HCT116 (cell line): ENCODE data around the gene PLCB1. TPM values are rescaled to one million over a fixed set of nuclear protein-coding genes. Genes with fewer than 3 reads are reported as not detected.

Source experiments
- ATAC-seq: fragments of 200-7000 bp; cut with Tn5 transposase; 2 replicates; pipeline ENCODE4 v1.9.1; 2020; ENCODE audit warnings: mild to moderate bottlenecking, moderate library complexity
- BruUV-seq: library from RNA; stranded (reverse); fragments of 400-500 nt; replicated peaks from 2 replicates; lab custom pipeline; 2021; lab: Mats Ljungman, UMichigan
- CTCF ChIA-PET: fragments of 300-600 bp; sonication (Branson Sonifier 250); formaldehyde crosslinking; loops from one replicate; lab custom pipeline; 2021; ENCODE audit warnings: antibody characterized with exemption; lab: Charles Lee
- POLR2A ChIA-PET: fragments of 300-600, 350-600 bp; sonication (Branson Sonifier 250); formaldehyde crosslinking; loops from one replicate; lab custom pipeline; 2021; ENCODE audit warnings: antibody characterized with exemption; lab: Charles Lee
- RAD21 ChIA-PET, 2 experiments: fragments of 300-600 bp; sonication (Branson Sonifier 250); formaldehyde crosslinking; loops; one replicate each; lab custom pipeline; 2023; ENCODE audit warnings: low total read pairs in 2 of 2; ENCODE audit not compliant: uncharacterized antibody in 2 of 2, unreplicated experiment in 2 of 2, low non-redundant PET in 1 of 2; lab: Charles Lee
- DNase-seq: peaks from one replicate; pipeline ENCODE4 v3.0.0-alpha.2; 2010; ENCODE audit warnings: low read depth, low spot score
- H2AFZ ChIP-seq: fragments of 200-600 bp; shearing (Covaris generic), sonication (generic); 2 replicates; pipeline ENCODE4 v1.6.1; 2017; ENCODE audit warnings: low read depth, mixed run types, mixed read lengths, antibody characterized with exemption, low read length; ENCODE audit not compliant: poor library complexity, severe bottlenecking
- H3K27ac ChIP-seq: 2 replicates; pipeline ENCODE4 v1.5.1; 2012; ENCODE audit warnings: low read depth, low read length
- H3K27me3 ChIP-seq: fragments of 200-600 bp; sonication (generic); 2 replicates; pipeline ENCODE4 v1.6.1; 2016; ENCODE audit warnings: mixed run types, low read length, mixed read lengths; ENCODE audit not compliant: insufficient read depth
- H3K36me3 ChIP-seq, 2 experiments: fragments of 200-500 bp in 1 of 2; fragments of 200-600 bp in 1 of 2; sonication (Bioruptor generic) in 1 of 2; sonication (generic) in 1 of 2; 2 replicates each; pipeline versions ENCODE4 v1.5.1 to v1.6.1; 2014 to 2016; ENCODE audit warnings: low read length in 2 of 2, inconsistent platforms in 1 of 2, mixed read lengths in 1 of 2, mixed run types in 1 of 2; ENCODE audit not compliant: insufficient read depth in 2 of 2, control insufficient read depth in 1 of 2
- H3K4me1 ChIP-seq, 2 experiments: fragments of 200-600 bp in 1 of 2; sonication (generic) in 1 of 2; 2 replicates each; pipeline versions ENCODE4 v1.5.1 to v1.6.1; 2012 to 2017; ENCODE audit warnings: low read length in 2 of 2, inconsistent platforms in 1 of 2, mild to moderate bottlenecking in 1 of 2, mixed read lengths in 1 of 2, mixed run types in 1 of 2, moderate library complexity in 1 of 2; ENCODE audit not compliant: insufficient read depth in 2 of 2, control insufficient read depth in 1 of 2
- H3K4me2 ChIP-seq: fragments of 200-600 bp; sonication (generic); 2 replicates; pipeline ENCODE4 v1.6.1; 2017; ENCODE audit warnings: mixed run types, low read length, mixed read lengths
- H3K4me3 ChIP-seq, 2 experiments: fragments of 200-600 bp in 1 of 2; sonication (generic) in 1 of 2; replicated peaks in 1 of 2; 2 replicates each; pipeline ENCODE4 v1.5.1; 2011 to 2016; ENCODE audit warnings: low read length in 2 of 2, control low read depth in 1 of 2, low read depth in 1 of 2, mild to moderate bottlenecking in 1 of 2, mixed read lengths in 1 of 2, mixed run types in 1 of 2
- H3K79me2 ChIP-seq: fragments of 200-600 bp; sonication (generic); 2 replicates; pipeline ENCODE4 v1.6.1; 2017; ENCODE audit warnings: mild to moderate bottlenecking, mixed run types, low read length, moderate library complexity, mixed read lengths; ENCODE audit not compliant: insufficient read depth
- H3K9ac ChIP-seq: fragments of 200-600 bp; sonication (generic); 2 replicates; pipeline ENCODE4 v1.6.1; 2016; ENCODE audit warnings: low read length, mixed read lengths
- H3K9me2 ChIP-seq: fragments of 200-600 bp; sonication (generic), shearing (Covaris generic); 2 replicates; pipeline ENCODE4 v1.6.1; 2017; ENCODE audit warnings: mixed run types, mild to moderate bottlenecking, moderate library complexity; ENCODE audit not compliant: insufficient read depth
- H3K9me3 ChIP-seq, 2 experiments: fragments of 200-500 bp in 1 of 2; fragments of 200-600 bp in 1 of 2; sonication (Bioruptor generic) in 1 of 2; sonication (generic) in 1 of 2; 2 replicates each; pipeline ENCODE4 v1.6.1; 2014 to 2017; ENCODE audit warnings: low read length in 2 of 2, mixed read lengths in 2 of 2, inconsistent platforms in 1 of 2, low read depth in 1 of 2, mild to moderate bottlenecking in 1 of 2, mixed run types in 1 of 2, moderate library complexity in 1 of 2; ENCODE audit not compliant: control insufficient read depth in 1 of 2, insufficient read depth in 1 of 2
- H4K20me1 ChIP-seq: fragments of 200-600 bp; sonication (generic), shearing (Covaris generic); 2 replicates; pipeline ENCODE4 v1.6.1; 2017; ENCODE audit warnings: mixed run types, mild to moderate bottlenecking, moderate library complexity; ENCODE audit not compliant: insufficient read depth
- CBX3 ChIP-seq: IDR thresholded peaks from 2 replicates; pipeline ENCODE4 v1.6.1; 2012; ENCODE audit warnings: low read depth
- CEBPB ChIP-seq: IDR thresholded peaks from 2 replicates; pipeline ENCODE4 v1.6.1; 2012; ENCODE audit warnings: low read depth
- CTCF ChIP-seq, 3 experiments: fragments of 200-600 bp in 1 of 3; sonication (generic) in 1 of 3; IDR thresholded peaks in 2 of 3; conservative IDR thresholded peaks in 1 of 3; 2 replicates each; pipeline ENCODE4 v1.5.1; 2012 to 2017; ENCODE audit warnings: low read depth in 2 of 3, low read length in 2 of 3, antibody characterized with exemption in 1 of 3, borderline replicate concordance in 1 of 3, control low read depth in 1 of 3, mild to moderate bottlenecking in 1 of 3, mixed read lengths in 1 of 3, mixed run types in 1 of 3, moderate library complexity in 1 of 3; ENCODE audit not compliant: insufficient read depth in 1 of 3
- EGR1 ChIP-seq: IDR thresholded peaks from 2 replicates; pipeline ENCODE4 v1.6.1; 2012; ENCODE audit warnings: low read depth
- ELF1 ChIP-seq: IDR thresholded peaks from 2 replicates; pipeline ENCODE4 v1.6.1; 2012; ENCODE audit warnings: low read depth, borderline replicate concordance
- EZH2 ChIP-seq: fragments of 200-600 bp; sonication (generic); IDR thresholded peaks from 2 replicates; pipeline ENCODE4 v1.6.1; 2017; ENCODE audit warnings: antibody characterized with exemption, mixed run types
- EZH2phosphoT487 ChIP-seq: fragments of 200-600 bp; IDR thresholded peaks from 2 replicates; pipeline ENCODE4 v1.6.1; 2018; ENCODE audit warnings: antibody characterized with exemption, borderline replicate concordance
- FOSL1 ChIP-seq: IDR thresholded peaks from 2 replicates; pipeline ENCODE4 v1.6.1; 2012; ENCODE audit warnings: low read depth
- MAX ChIP-seq: IDR thresholded peaks from 2 replicates; pipeline ENCODE4 v1.6.1; 2012
- POLR2AphosphoS5 ChIP-seq: IDR thresholded peaks from 2 replicates; pipeline ENCODE4 v1.6.1; 2011; ENCODE audit warnings: mild to moderate bottlenecking, low read depth, low read length, moderate library complexity
- RAD21 ChIP-seq: IDR thresholded peaks from 2 replicates; pipeline ENCODE4 v1.6.1; 2012; ENCODE audit warnings: low read depth, mild to moderate bottlenecking
- REST ChIP-seq: IDR thresholded peaks from 2 replicates; pipeline ENCODE4 v1.6.1; 2012; ENCODE audit warnings: low read depth
- SIN3A ChIP-seq: IDR thresholded peaks from 2 replicates; pipeline ENCODE4 v1.6.1; 2012; ENCODE audit warnings: low read depth
- SP1 ChIP-seq: IDR thresholded peaks from 2 replicates; pipeline ENCODE4 v1.6.1; 2012; ENCODE audit warnings: low read depth
- SRF ChIP-seq: IDR thresholded peaks from 2 replicates; pipeline ENCODE4 v1.6.1; 2012; ENCODE audit warnings: low read depth
- YY1 ChIP-seq: IDR thresholded peaks from 2 replicates; pipeline ENCODE4 v1.6.1; 2011; ENCODE audit warnings: low read length, low read depth, moderate library complexity, mild to moderate bottlenecking; ENCODE audit not compliant: insufficient replicate concordance; ENCODE audit errors: extremely low read depth
- ZBTB33 ChIP-seq: IDR thresholded peaks from 2 replicates; pipeline ENCODE4 v1.6.1; 2011; ENCODE audit warnings: mild to moderate bottlenecking, low read length, moderate library complexity; ENCODE audit not compliant: insufficient replicate concordance; ENCODE audit errors: extremely low read depth
- ZFX ChIP-seq: fragments of 450-650 bp; IDR thresholded peaks from 2 replicates; pipeline ENCODE4 v1.6.1; 2017
- intact Hi-C: fragments of 100-400 bp; cut with micrococcal nuclease; formaldehyde crosslinking; loops from 2 replicates; pipeline ENCODE4 v1.10.0; 2022
- total RNA-seq: library from RNA; stranded (reverse); gene quantifications from one replicate; pipeline ENCODE4 v1.2.1, GENCODE V29; 2021; ENCODE audit not compliant: unreplicated experiment

Gene PLCB1
- total RNA-seq, 1 experiment from 2014 or later, result 15.8 TPM

GRCh38 chr20:8530022-8530421 is 398.0 kb downstream of the PLCB1 start:
- no peak overlapping the region for H2AFZ ChIP-seq
- TF ChIP-seq ZBTB33, result no peak
- TF ChIP-seq EZH2phosphoT487, result no peak
- TF ChIP-seq SP1, result no peak
- no peak for TF ChIP-seq FOSL1
- TF ChIP-seq SIN3A, result no peak
- TF ChIP-seq CEBPB, result no peak
- no peak for TF ChIP-seq REST
- TF ChIP-seq POLR2AphosphoS5, result no peak
- TF ChIP-seq CTCF (IDR thresholded peaks at IDR 0.05 in 2 of 3, conservative IDR thresholded peaks at IDR 0.05 in 1 of 3; ENCODE audit: borderline replicate concordance in 1 of 3, insufficient read depth in 1 of 3, low read depth in 2 of 3, low read length in 2 of 3), result no peak
- TF ChIP-seq YY1, result no peak
- no peak for TF ChIP-seq EZH2
- no peak for TF ChIP-seq MAX
- TF ChIP-seq ELF1, result no peak
- TF ChIP-seq CBX3, result no peak
- TF ChIP-seq ZFX, result no peak
- no peak for TF ChIP-seq SRF
- no peak for TF ChIP-seq RAD21
- TF ChIP-seq EGR1, result no peak
- H3K27me3 ChIP-seq, result no peaks in the 10 kb centered on the region
- no peaks in the 10 kb centered on the region for H3K36me3 ChIP-seq
- no peak overlapping the region for H3K27ac ChIP-seq
- H3K4me2 ChIP-seq, result no peak overlapping the region
- no peak for ATAC-seq
- H3K9ac ChIP-seq, result no peak overlapping the region
- H3K9me2 ChIP-seq, result no peaks in the 10 kb centered on the region
- no peak for DNase-seq
- H4K20me1 ChIP-seq, result no peaks in the 10 kb centered on the region
- RAD21 ChIA-PET, result no interaction called here
- CTCF ChIA-PET, result no interaction called here
- intact Hi-C loops, result loop anchor here (10.0 kb wide), 1 partner anchor 395 kb away; the partner anchor contains the start of gene PLCB1
- no TSS peak for BruUV-seq
- POLR2A ChIA-PET, result interaction anchor here (0.6 kb wide), 1 partner anchor 181 kb away, joined by 3 read pairs; no protein-coding TSS in a partner anchor
- no peaks in the 10 kb centered on the region for H3K79me2 ChIP-seq
- no peaks in the 10 kb centered on the region; a peak in 1 of 4 replicates for H3K4me1 ChIP-seq
- no peaks in the 10 kb centered on the region for H3K9me3 ChIP-seq
- no peak overlapping the region for H3K4me3 ChIP-seq
